ENCODE measurements around the gene TARP.

The TARP gene

DNA sequence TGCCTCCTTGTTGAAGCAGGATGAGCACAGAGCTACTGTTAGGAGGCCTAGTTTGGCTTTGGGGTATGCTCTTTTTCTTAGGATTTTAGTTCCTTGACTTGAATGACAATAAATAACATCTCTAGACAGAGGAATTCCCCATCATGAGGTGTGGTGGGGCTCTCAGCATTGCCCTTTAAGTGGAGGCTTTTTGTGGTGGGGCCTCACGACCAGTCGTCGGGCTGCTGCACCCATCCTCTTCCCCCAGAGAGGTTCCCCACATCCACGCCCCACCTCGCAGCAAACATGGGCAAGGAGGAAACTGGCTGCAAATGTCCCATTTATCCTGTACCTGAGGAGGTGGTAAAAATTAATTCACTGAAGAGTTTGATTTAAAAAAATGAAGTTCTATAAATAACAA, 36.1 kb upstream of the TARP start:
- no peak overlapping the region for H3K4me3 ChIP-seq (ENCODE audit: insufficient read depth, low read depth, low read length)
- H3K36me3 ChIP-seq (replicated peaks; ENCODE audit: control insufficient read depth, insufficient read depth, low read length) = no peaks in the 10 kb centered on the region
- no peaks in the 10 kb centered on the region for H3K27me3 ChIP-seq (ENCODE audit: control insufficient read depth, insufficient read depth, low read length)
- no peak for DNase-seq

- Histone ChIP-seq H3K36me3 (replicated peaks; ENCODE audit: control insufficient read depth, insufficient read depth, low read length) (no peaks in the 10 kb centered on the region), H3K4me3 (ENCODE audit: insufficient read depth, low read depth, low read length) (no peak overlapping the region), H3K27me3 (ENCODE audit: control insufficient read depth, insufficient read depth, low read length) (no peaks in the 10 kb centered on the region)
- no peak for DNase-seq
These were observed 34.7 kb upstream of the TARP start for GRCh38 chr7:38308140-38308539.

DNA sequence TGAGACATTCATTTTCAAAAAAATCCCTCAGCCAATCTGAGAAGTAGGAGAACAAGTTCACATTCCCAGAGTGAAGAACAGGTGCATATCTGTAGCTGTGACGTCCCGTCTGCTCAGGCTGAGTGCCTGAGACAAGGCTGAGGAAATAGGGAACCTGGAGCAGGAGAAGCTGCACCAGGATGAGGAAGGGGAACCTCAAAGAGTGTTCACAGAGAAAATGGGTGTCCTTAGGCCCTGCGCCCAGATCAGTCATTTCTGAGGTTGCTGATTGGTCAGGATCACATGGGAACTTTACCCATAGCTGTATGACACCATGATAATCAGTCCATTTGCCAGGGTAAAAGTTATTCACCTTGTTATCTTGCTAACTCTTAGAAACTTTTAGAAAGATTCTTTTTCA, 34.2 kb upstream of the TARP start:
- Histone ChIP-seq H3K27me3 (ENCODE audit: control insufficient read depth, insufficient read depth, low read length) (no peaks in the 10 kb centered on the region), H3K36me3 (replicated peaks; ENCODE audit: control insufficient read depth, insufficient read depth, low read length) (no peaks in the 10 kb centered on the region), H3K4me3 (ENCODE audit: insufficient read depth, low read depth, low read length) (no peak overlapping the region)
- no peak for DNase-seq

DNA sequence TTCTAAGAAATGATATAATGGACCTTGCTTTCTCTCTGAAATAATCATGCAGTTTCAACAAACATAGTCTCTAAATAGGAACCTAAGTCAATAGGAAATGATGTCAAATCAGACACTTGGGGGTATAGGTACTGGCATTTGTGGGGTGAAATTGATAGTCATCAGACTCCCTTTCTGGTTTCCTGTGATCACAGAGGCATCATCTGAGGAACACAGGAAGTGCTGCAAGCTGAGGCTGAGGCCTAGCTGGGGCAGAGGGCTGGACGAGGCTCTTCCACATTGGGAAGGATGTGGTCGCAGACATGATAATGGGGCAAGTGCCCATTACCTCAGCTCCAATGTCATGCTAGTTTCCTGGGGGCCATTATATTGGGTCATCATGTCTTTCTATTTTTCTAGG, 33.5 kb upstream of the TARP start:
- Histone ChIP-seq H3K36me3 (replicated peaks; ENCODE audit: control insufficient read depth, insufficient read depth, low read length) (no peaks in the 10 kb centered on the region), H3K27me3 (ENCODE audit: control insufficient read depth, insufficient read depth, low read length) (no peaks in the 10 kb centered on the region), H3K4me3 (ENCODE audit: insufficient read depth, low read depth, low read length) (no peak overlapping the region)
- no peak for DNase-seq

- no peaks in the 10 kb centered on the region for H3K27me3 ChIP-seq (ENCODE audit: control insufficient read depth, insufficient read depth, low read length)
- no peaks in the 10 kb centered on the region for H3K36me3 ChIP-seq (replicated peaks; ENCODE audit: control insufficient read depth, insufficient read depth, low read length)
- no peak overlapping the region for H3K4me3 ChIP-seq (ENCODE audit: insufficient read depth, low read depth, low read length)
- no peak for DNase-seq
These were observed 32.7 kb upstream of the TARP start for GRCh38 chr7:38306171-38306570.

GRCh38 chr7:38303866-38304265, 30.4 kb upstream of the TARP start:
- Histone ChIP-seq H3K27me3 (ENCODE audit: control insufficient read depth, insufficient read depth, low read length) (no peaks in the 10 kb centered on the region), H3K4me3 (ENCODE audit: insufficient read depth, low read depth, low read length) (no peak overlapping the region)
- no peak for DNase-seq

GRCh38 chr7:38300175-38300574, 26.7 kb upstream of the TARP start:
- no peaks in the 10 kb centered on the region for H3K27me3 ChIP-seq (ENCODE audit: control insufficient read depth, insufficient read depth, low read length)
- peak; percentile 53 for DNase-seq
- H3K36me3 ChIP-seq (replicated peaks; ENCODE audit: control insufficient read depth, insufficient read depth, low read length) = no peaks in the 10 kb centered on the region
- no peak overlapping the region for H3K4me3 ChIP-seq (ENCODE audit: insufficient read depth, low read depth, low read length)

More at GRCh38 chr7:38303866-38304265, 30.4 kb upstream of the TARP start:
- H3K36me3 ChIP-seq (replicated peaks; ENCODE audit: control insufficient read depth, insufficient read depth, low read length) = no peaks in the 10 kb centered on the region

GRCh38 chr7:38299275-38299931, 26.0 kb upstream of the TARP start:
- Histone ChIP-seq H3K36me3 (replicated peaks; ENCODE audit: control insufficient read depth, insufficient read depth, low read length) (no peaks in the 10 kb centered on the region), H3K4me3 (ENCODE audit: insufficient read depth, low read depth, low read length) (no peak overlapping the region), H3K27me3 (ENCODE audit: control insufficient read depth, insufficient read depth, low read length) (no peaks in the 10 kb centered on the region)
- no peak for DNase-seq

GRCh38 chr7:38296059-38296857, 22.8 kb upstream of the TARP start:
- Histone ChIP-seq H3K27me3 (ENCODE audit: control insufficient read depth, insufficient read depth, low read length) (no peaks in the 10 kb centered on the region), H3K4me3 (ENCODE audit: insufficient read depth, low read depth, low read length) (no peak overlapping the region), H3K36me3 (replicated peaks; ENCODE audit: control insufficient read depth, insufficient read depth, low read length) (no peaks in the 10 kb centered on the region)
- no peak for DNase-seq

- Histone ChIP-seq H3K27me3 (ENCODE audit: control insufficient read depth, insufficient read depth, low read length) (no peaks in the 10 kb centered on the region), H3K36me3 (replicated peaks; ENCODE audit: control insufficient read depth, insufficient read depth, low read length) (no peaks in the 10 kb centered on the region), H3K4me3 (ENCODE audit: insufficient read depth, low read depth, low read length) (no peak overlapping the region)
- DNase-seq = no peak
These were observed 21.5 kb upstream of the TARP start for GRCh38 chr7:38294926-38295325.

DNA sequence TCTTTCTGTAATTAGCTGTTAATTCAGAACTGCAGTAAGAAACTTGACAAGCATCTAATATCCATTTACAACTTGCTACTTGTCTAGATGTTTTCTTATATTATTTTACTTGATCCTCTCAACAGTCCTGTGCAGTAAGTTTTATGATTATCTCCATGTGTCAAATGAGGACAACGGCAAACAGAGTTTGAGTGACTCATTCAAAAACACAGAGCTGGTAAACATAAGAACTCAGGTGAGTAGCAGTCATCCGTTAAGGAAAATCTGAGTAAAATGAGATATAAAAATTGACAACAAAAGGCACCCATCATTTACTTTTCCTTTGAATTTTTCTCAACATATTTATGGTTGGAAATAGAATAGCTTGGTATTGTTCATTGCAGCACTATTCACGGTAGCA, 19.0 kb upstream of the TARP start:
- no peak for DNase-seq
- Histone ChIP-seq H3K4me3 (ENCODE audit: insufficient read depth, low read depth, low read length) (no peak overlapping the region), H3K27me3 (ENCODE audit: control insufficient read depth, insufficient read depth, low read length) (no peaks in the 10 kb centered on the region), H3K36me3 (replicated peaks; ENCODE audit: control insufficient read depth, insufficient read depth, low read length) (no peaks in the 10 kb centered on the region)

DNA sequence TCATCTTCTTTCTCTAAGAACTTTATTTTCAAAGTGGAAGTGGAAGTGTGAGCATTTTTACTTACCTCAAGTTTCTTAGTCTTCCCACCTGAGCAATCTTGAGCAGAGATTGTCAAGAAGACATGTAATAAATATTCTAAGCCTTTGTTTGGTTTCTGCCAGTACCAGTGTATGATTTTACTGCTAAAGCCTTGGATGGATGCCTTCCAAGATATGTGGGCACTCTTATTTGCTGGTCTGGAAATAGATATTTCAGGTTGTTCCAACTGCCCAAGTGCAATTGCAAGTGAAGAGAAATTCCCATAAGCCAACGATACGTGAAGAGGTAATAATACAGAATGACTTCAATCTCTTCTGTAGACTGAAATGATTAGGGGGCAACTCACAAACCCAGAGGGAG, 18.2 kb upstream of the TARP start:
- no peaks in the 10 kb centered on the region for H3K36me3 ChIP-seq (replicated peaks; ENCODE audit: control insufficient read depth, insufficient read depth, low read length)
- no peaks in the 10 kb centered on the region for H3K27me3 ChIP-seq (ENCODE audit: control insufficient read depth, insufficient read depth, low read length)
- H3K4me3 ChIP-seq (ENCODE audit: insufficient read depth, low read depth, low read length) = no peak overlapping the region
- DNase-seq = no peak

GRCh38 chr7:38291117-38291647, 17.7 kb upstream of the TARP start:
- peak; percentile 45 for DNase-seq
- Histone ChIP-seq H3K36me3 (replicated peaks; ENCODE audit: control insufficient read depth, insufficient read depth, low read length) (no peaks in the 10 kb centered on the region), H3K4me3 (ENCODE audit: insufficient read depth, low read depth, low read length) (no peak overlapping the region), H3K27me3 (ENCODE audit: control insufficient read depth, insufficient read depth, low read length) (no peaks in the 10 kb centered on the region)

GRCh38 chr7:38284553-38284952, 11.1 kb upstream of the TARP start:
- no peak for DNase-seq
- H3K27me3 ChIP-seq (ENCODE audit: control insufficient read depth, insufficient read depth, low read length) = no peaks in the 10 kb centered on the region
- no peaks in the 10 kb centered on the region for H3K36me3 ChIP-seq (replicated peaks; ENCODE audit: control insufficient read depth, insufficient read depth, low read length)
- no peak overlapping the region for H3K4me3 ChIP-seq (ENCODE audit: insufficient read depth, low read depth, low read length)

DNA sequence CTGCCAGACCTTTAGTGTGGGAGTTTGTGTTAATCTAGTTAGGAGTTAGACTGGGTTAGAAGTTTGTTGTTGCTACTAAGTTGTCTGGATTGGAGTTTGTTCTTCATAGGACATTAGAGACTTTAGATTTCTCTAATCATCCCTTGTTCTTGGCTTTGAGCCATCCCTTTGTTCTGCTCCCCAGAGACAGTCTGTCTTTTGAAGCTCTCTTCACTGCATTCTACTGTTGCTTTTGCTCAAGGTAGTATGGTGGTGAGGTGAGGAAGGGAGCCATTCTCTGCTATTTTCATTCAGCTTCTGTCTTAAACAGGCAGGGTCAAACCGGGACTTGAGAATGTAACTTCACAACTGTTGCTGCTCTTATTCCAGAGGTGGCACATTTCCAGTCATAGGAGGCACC, 10.4 kb upstream of the TARP start:
- Histone ChIP-seq H3K4me3 (ENCODE audit: insufficient read depth, low read depth, low read length) (no peak overlapping the region), H3K27me3 (ENCODE audit: control insufficient read depth, insufficient read depth, low read length) (no peaks in the 10 kb centered on the region), H3K36me3 (replicated peaks; ENCODE audit: control insufficient read depth, insufficient read depth, low read length) (no peaks in the 10 kb centered on the region)
- no peak for DNase-seq
